GM18498 (cell line): ENCODE results near the gene NKX1-1.

Experiments used
- ATAC-seq: cut with Tn5 transposase; IDR thresholded peaks from one replicate; pipeline ENCODE4 v1.9.1; 2021; ENCODE audit warnings: mild to moderate bottlenecking, moderate library complexity; ENCODE audit not compliant: unreplicated experiment

Gene NKX1-1

DNA sequence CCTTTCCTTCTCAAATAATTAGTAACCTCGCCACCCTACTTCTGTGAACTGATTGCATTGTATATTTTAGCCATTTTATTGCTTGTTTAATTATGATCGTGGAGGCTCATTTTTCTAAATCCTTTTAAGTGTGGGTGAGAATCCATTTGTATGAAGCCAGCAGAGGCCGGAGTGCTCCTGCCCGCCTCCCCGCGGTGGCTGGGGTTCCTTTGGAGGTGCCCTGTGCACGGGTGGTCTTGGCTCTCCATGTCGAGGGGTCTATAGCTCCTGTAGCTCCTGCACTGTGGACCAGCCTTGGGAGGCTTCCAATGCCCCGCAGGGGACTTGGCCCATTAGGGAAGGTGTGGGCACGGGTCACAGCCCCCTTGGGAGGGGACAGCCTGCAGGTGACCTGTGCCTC is 44.2 kb downstream of the NKX1-1 start:
- ATAC-seq = no peak

DNA sequence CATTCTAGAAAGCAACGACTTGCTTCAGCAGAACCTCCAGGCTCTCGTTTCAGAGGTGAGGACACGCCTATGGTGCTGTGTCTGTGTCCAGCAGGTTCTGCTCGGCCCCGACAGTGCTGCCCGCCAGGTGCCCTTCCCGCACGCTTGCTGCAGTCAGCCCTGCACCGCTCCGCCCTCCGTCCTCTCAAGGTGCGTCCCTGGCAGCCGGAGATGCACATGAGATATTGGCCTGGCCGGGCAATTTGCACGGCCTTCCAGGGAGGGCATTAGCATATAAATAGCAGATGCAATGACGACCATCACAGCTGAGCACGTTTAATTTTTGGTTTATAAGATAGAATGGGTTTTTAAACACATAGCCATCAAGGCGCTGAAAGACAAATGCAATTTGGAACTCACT is 44.8 kb downstream of the NKX1-1 start:
- no peak for ATAC-seq

DNA sequence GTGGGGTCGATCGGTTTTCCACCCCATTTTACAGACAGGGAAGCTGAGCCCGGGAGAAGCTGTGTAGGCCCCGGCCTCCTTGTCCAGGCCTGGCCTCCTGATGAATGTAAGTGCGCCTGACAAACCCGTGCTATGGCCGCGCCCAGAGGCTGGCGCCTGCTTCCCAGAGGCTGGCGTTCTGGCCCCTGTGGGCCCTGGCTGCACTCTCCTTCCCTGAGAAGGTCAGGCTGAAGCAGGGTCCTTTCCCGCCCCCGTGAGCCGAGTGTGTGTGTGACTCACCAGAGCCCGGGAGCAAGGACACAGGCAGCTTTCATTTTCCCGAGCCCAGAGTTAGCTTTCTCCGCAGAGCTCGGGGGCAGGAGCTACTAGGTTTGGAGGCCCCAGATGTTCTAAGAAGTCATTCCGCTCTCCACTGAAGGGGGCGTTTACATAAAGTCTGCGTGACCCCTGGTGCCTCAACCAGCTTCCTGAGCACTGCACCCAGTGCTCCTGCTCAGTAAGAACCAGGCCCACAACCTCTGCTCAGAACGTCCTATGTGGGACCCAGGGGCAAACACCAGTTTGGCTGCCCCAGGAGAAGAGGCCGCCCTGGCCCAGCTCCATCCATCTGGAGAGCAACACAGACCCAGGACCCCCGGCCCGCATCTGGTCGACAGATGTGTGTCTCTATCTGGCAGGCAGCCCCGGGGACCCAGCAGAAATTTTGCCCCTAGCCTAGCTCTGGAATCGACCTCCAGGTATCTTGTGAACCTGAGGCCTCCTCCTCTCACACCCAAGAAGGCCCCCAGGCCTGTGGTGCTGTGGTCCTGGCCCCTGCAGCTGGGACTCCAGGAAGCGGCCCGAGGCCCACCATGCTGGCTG is 45.6 kb downstream of the NKX1-1 start:
- no peak for ATAC-seq

DNA sequence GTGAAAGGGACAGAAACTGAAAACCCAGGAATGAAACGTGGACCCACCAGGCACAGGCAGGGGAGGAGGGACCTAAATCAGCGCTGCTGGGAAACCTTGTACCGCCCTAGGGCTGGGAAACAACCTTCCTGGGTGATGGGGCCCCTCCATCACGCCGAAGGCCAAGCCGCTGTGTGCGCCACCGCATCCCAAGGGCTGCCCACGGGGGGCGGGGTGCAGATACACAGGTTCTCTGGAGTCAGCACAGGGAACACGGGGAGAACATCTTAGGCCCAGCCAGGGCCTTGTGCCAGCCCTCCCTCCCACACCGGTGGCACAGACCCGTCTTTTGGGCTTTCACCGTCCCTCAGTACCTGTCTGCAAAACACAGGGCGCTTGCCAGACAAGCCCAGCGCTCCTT is 46.3 kb downstream of the NKX1-1 start:
- no peak for ATAC-seq

DNA sequence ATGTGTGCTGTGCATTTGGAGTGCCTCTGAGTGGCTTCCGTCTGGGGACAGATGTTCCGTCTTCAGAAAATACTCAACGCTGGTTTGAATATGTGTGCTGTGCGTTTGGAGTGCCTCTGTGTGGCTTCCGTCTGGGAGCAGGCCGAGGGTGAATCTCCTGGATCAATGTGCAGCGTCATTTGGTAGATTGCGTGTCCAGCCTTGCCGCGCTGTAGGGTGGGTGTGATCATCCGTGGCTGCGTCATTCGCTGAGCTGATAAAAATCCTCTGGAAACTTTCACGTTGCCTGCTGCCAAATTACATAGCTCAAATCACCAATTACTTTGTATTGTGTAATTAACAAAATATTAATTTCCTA is 47.1 kb downstream of the NKX1-1 start:
- ATAC-seq = no peak

DNA sequence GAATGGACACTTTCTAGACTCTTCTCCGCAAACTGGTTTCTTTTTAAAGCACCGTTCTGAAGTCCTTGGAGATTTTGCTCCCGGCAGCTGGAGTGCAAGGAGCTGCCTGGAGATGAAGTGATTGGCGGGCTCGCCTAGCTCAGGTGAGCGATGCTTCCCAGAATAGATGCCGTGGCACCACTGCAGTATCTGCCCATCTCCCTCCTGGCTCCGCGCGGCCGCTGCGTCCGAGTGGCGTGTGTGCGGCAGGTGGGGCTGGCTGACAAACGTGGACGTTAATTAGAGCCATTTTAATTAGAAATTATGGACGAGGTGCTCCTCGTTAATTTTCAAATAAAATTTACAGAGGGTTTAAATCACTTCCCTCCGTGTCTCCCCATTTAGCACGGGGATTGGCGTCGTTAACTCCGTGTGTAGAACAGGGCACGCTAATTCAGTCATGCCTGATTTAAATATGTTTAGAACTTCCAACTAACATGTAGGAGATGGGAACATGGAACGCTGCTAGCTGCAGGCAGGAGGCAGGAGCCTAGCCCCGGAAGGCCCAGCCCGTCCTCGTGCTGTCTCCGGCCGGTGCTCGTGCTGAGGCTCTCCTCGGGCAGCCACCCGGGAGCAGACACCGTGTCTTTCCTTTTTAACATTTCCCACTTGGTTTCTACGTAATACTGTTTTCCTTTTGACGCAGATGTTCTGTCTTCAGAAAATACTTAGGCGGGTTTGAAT is 47.7 kb downstream of the NKX1-1 start:
- no peak for ATAC-seq

DNA sequence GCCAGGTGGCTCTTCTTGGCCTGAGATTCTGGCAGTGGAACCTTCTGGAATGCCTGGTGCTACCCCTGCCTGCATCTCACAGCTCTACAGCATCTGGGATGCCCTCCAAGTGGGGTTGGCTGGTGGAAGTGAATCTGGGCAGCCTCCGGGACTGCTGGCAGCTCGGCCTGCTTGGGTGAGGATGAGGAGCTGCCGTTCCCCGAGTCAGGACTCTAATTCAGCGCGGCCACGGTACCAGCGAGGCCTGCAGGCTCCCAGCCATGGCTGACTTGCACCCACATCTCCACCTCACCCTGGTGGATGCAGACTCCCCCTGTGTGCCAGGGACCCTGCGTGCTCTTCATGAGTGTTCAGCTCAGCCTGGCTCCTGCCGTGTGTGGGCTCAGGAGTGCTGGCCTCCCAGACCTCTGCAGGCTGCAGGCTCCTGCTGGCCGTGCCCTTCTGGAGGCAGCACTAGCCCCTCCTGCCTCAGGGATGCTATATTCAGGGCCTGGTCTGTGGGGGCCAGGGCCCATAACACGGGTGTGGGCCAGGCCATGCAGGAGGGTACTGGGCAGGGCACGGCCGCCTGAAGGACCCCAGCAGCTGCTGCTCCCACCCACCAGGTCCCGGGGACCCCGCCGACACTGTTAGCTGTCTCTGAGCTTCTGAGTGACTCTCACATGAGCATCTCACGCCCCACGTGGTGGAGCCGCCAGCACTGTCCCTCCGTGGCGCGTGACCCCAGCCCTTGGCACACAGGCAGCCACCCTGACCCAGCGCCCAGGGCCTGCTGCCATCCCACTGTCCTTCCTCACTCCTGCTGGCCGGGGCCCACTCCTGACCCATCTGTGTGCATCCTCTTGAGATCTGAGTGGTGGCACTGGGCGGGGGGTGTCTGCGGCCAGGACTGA is 48.6 kb downstream of the NKX1-1 start:
- no peak for ATAC-seq

DNA sequence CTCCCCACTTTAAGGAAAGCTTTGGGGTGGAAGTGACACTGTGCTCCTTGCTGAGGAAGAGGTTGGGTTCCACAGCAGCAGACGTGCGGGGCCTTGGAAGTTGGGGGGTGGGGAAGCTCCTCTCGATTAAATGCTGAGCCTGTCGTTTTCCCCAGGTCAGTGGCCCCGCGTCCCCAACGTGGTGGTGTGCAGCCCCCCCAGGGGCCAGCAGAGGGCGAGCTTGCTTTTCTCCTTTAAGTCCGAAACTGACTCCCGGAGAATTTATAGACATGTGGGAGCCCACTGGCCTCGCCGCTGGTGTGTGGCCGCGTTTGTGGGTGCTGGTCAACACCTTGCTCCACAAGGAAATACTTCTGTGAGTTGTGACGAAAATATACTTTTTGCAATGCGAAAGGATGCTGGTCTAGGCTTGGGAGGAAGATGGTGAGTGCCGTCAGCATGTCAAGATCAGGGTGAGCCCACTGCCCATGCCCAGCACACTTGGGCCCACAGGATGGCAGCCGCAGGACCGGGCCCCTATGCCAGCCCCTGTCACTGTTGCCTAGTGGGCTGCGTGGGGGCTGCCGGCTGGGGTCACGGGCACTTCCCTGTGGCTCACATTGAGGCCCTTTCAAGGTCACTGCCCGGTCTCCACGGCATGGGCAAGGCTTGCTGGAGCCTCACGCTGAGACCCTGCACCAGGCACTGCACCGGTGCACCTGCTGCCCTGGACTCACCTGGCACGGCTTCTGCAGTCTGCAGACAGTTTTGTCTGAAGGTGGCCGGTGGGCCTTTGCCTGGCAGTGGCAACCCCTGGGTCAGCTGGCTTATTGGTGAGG is 49.9 kb downstream of the NKX1-1 start:
- ATAC-seq = no peak

DNA sequence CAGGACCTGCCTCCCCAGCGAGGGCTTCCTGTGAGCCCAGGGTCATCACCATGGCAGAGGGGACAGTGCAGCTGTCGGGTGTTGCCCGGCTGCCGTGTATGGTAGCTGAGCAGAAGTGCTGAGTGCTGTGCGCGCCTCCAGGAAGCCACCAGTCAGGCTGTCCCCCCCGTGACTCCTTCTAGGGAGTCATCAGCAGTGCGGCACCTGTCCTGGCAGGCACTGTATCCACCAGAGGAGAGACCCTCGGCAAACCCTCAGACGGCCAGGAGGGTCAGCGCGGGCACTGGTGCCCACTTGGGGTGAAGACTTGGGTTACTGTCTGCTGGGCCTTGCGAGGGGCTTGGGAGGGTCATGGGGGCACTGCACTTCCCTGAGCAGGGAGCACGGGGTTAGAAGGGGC is 50.9 kb downstream of the NKX1-1 start:
- no peak for ATAC-seq

DNA sequence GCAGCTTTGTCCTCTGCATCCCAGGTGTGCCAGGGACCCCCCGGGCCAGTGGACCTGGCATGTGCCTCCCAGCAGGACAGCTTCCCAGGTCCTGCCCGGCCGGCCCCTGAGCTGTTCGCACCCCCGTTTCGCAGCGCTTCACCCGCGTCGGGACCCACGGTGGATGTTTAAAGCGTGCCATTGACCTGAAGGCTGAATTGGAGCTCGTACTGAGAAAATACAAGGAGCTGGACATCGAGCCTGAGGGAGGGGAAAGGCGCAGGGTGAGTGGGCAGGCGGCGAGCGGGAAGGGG is 51.3 kb downstream of the NKX1-1 start:
- no peak for ATAC-seq

DNA sequence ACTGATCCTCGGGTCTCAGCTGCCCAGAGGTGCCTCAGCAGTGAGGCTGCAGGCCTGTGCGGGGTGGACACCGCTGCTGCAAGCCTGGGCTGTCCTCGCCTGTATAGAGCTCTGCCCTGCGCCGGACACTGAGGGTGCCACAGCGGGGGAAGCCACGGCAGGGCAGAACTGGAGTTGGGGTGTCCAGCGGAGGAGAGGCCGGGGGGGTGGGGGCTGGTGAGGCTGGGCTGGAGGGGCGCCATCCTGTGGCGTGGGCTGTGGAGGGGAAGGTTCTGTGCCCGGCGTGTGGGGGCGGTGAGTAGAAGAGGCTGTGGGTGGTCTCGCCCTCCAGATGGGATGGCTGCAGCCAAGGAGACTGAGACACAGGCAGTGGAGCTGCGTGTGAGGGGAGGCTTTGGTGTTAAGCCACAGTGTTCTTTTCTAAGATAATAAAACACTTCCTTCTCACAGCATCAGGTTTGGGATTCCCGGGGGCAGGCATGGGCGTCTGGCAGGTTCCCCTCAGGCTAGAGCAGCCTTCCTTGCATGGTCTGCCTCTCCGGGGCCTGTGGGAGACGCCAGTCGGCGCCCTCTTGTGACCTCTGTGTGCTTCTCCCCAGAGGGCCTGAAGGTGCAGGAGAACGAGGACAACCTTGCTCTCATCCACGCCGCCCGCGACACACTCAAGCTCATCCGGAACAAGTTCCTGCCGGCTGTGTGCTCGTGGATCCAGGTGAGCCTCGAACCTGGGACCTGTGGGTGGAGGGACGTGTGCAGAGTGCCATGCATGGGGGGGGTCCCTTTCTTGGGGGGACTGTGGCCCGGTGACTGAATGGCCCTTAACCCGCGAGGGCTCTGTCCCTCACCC is 51.9 kb downstream of the NKX1-1 start:
- no peak for ATAC-seq

DNA sequence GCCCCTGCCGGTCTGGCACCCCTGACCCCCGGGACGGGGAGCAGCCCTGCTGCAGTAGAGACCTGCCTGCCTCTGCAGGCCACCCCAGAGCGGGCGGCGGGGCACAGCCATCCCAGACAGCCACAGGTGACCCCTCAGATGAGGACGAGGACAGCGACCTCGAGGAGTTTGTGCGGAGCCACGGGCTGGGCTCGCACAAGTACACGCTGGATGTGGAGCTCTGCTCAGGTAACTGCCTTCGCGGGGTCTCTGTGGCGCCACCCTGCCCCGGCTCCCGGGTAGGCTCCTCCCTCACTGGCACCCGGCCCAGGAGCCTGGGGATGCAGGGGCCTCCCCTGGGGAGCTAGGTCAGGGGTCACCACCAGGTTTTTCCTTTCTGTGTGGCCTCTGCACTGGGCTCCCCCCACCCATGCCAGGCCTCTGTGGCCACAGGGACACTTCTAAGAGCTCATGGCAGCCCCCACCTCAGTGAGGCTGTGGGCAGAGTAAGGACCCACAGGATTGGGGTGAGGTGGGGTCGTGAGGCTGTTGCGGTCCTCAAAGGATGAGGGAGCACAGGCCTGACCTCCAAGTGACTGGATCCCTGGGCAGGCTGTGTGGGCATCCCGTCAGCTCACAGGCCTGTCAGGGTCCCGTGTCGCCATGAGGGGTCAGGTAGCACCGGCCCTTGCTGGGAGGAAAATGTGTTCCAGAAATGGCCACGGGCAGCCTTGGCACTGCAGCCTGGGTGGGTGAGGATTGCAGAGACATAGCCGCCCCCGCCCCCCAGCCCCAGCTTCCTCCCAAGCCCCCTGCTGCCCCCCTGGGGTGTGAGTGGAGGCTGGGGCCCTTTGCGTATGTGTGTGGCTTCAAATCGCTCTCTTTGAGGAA is 52.8 kb downstream of the NKX1-1 start:
- no peak for ATAC-seq
